ENCODE data around the gene CCL4L2. TPM values are rescaled to one million over a fixed set of nuclear protein-coding genes. Genes with fewer than 3 reads are reported as not detected.
"Not testable (repeated sequence)": the region's sequence is repeated elsewhere in the genome, so short reads cannot be mapped to it uniquely, and the experiment has no call there.

CCL4L2 gene
- total and polyA plus RNA-seq, 12 donors, result 0.12 to 17.1 (median 0.85) TPM; not detected in 7

DNA sequence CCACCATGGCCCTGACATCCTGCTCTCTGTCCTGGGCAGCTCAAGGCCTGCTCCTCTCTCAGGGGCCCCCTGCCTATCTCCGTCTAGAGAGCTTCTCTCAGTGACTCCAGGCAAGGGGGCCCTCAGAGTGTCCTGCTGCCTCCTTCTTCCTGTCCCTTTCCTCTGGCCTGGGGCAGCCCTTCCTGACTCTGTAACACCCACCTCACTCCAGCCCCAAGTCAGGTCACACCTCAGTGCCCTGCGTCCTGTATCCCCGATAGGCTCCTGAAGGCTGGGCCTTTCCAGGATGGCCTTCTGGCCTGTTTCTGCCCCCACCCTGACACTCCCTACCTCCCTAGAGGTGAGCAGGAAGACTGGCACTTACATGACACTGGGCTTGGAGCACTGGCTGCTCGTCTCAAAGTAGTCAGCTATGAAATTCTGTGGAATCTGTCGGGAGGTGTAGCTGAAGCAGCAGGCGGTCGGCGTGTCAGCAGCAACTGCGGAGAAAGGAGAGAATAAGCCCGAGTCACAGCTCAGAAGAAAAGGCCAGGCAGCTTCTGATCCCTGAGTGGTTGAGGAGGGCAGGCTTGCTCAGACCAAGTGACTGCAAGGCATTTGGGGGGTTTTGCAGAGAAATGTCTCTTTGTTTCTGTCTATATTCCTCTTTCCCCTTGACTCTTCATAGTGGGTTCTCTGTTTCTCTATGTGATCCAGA is 15.3 kb upstream of the CCL4L2 start:
- intact Hi-C loops (cut with DNase I), result no loop called here
- DNase-seq, result no peak
- 69 to 74% methylated on average over 10 of the region's 10 CpGs for WGBS, 2 donors
- Histone ChIP-seq H3K4me3 (no peak overlapping the region), H3K36me3 (no peaks in the 10 kb centered on the region), H3K4me1 (peaks cover 0 to 38% (median 0%) of the 10 kb centered on the region in 9 donors), H3K27ac (no peak overlapping the region), H3K9me3 (no peaks in the 10 kb centered on the region), H3K27me3 (peaks cover 0 to 13% (median 0%) of the 10 kb centered on the region in 7 donors)
- peak in 1 of 8 donors; percentile 41 for ATAC-seq
- TF ChIP-seq, protein P1, sequence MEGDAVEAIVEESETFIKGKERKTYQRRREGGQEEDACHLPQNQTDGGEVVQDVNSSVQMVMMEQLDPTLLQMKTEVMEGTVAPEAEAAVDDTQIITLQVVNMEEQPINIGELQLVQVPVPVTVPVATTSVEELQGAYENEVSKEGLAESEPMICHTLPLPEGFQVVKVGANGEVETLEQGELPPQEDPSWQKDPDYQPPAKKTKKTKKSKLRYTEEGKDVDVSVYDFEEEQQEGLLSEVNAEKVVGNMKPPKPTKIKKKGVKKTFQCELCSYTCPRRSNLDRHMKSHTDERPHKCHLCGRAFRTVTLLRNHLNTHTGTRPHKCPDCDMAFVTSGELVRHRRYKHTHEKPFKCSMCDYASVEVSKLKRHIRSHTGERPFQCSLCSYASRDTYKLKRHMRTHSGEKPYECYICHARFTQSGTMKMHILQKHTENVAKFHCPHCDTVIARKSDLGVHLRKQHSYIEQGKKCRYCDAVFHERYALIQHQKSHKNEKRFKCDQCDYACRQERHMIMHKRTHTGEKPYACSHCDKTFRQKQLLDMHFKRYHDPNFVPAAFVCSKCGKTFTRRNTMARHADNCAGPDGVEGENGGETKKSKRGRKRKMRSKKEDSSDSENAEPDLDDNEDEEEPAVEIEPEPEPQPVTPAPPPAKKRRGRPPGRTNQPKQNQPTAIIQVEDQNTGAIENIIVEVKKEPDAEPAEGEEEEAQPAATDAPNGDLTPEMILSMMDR (IDR thresholded peaks at IDR 0.05), result no peak

DNA sequence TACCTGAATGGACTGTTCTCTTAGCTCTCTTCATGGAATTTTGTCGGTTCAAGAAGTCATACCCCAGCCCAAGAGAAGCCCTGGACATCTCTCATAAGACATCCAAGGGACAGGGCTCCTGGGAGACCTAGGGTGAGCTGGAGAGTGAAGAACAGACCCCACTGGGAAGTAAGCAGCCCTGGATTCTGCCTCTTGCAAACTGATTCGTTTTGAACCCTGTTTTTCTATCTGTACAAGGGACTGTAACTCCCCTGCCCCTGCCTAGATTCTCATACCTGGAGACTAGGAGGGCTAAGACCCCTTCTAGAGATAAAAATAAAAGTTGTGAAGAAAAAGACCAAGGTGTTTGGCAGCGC is 14.8 kb upstream of the CCL4L2 start:
- DNase-seq (no peak), ATAC-seq (no peak)
- H3K27ac ChIP-seq, result peak overlapping the region in 1 of 10 donors; percentile 24
- peaks cover 0 to 37% (median 0%) of the 10 kb centered on the region in 9 donors for H3K4me1 ChIP-seq
- TF ChIP-seq, protein P1 (IDR thresholded peaks at IDR 0.05), result no peak
- H3K4me3 ChIP-seq, result no peak overlapping the region
- no peaks in the 10 kb centered on the region for H3K9me3 ChIP-seq
- H3K27me3 ChIP-seq, result peaks cover 0 to 13% (median 0%) of the 10 kb centered on the region in 7 donors
- intact Hi-C loops (cut with DNase I), result no loop called here
- 73 to 78% methylated on average over 3 of the region's 3 CpGs for WGBS, 2 donors
- H3K36me3 ChIP-seq, result no peaks in the 10 kb centered on the region

DNA sequence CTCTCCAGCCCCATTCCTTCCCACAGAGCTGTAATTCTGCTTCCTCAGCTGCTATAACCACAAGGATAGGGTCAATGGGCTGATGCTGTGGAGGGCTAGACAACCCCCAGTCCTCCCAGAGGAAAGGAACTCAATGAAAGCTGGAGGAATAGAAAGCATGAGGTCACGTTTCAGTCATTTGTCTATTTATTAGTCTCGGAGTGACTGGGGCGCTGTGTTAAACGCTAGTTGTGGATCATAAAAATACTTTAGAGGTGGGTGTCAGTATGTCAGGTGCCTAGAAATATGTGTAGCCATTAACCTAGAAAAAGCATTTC is 13.5 kb upstream of the CCL4L2 start:
- Histone ChIP-seq H3K27ac (no peak overlapping the region), H3K36me3 (no peaks in the 10 kb centered on the region)
- 62 to 71% methylated on average over 4 of the region's 4 CpGs for WGBS, 2 donors

DNA sequence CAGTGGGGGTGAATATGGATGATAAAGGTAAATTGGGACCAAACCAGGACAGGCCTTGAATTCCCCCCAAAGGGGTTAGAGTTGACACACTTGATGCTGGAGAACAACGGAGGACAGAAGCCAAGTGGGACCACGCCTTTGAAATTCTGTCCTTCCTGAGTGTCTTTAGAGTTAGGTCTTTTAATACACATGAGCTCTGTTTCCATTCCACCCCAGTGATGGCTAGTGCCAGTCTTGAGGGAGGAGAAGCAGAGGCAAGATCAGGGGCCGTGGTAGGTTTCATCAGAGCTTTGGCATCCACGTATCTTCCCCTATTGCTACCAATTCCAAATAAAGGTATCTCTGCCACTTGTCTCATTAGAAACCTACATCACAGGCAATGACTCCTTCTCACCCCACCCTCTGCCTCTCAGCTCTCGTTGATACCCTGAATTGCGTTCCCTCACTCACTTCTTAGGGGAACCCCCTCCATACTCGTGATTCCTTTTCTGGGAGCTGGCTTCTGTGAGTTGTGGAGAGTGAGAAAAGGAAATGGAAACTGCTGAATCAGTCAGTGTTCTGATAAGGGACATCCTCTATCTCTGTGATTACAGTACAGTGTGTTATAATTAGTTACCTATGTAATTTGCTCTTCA is 11.9 kb upstream of the CCL4L2 start:
- DNase-seq (no peak), ATAC-seq (peak in 3 of 8 donors; percentile 26 to 64 (median 49))
- Histone ChIP-seq H3K27me3 (peaks cover 0 to 13% (median 3%) of the 10 kb centered on the region in 7 donors), H3K36me3 (no peaks in the 10 kb centered on the region), H3K4me3 (no peak overlapping the region), H3K9me3 (no peaks in the 10 kb centered on the region), H3K4me1 (peaks cover 0 to 31% (median 0%) of the 10 kb centered on the region in 9 donors), H3K27ac (no peak overlapping the region)
- WGBS, 2 donors, result 36 to 39% methylated on average over 7 of the region's 7 CpGs
- TF ChIP-seq, protein P1 (IDR thresholded peaks at IDR 0.05), result no peak
- intact Hi-C loops (cut with DNase I), result no loop called here

More for the DNA sequence above, 13.5 kb upstream of the CCL4L2 start:
- peak in 1 of 2 donors; percentile 16 for DNase-seq
- intact Hi-C loops (cut with DNase I), result no loop called here
- Histone ChIP-seq H3K4me3 (no peak overlapping the region), H3K27me3 (peaks cover 0 to 13% (median 0%) of the 10 kb centered on the region in 7 donors), H3K4me1 (peaks cover 0 to 31% (median 0%) of the 10 kb centered on the region in 9 donors), H3K9me3 (no peaks in the 10 kb centered on the region)
- TF ChIP-seq, protein P1 (IDR thresholded peaks at IDR 0.05), result no peak
- peak in 3 of 8 donors; percentile 31 to 39 (median 37) for ATAC-seq

DNA sequence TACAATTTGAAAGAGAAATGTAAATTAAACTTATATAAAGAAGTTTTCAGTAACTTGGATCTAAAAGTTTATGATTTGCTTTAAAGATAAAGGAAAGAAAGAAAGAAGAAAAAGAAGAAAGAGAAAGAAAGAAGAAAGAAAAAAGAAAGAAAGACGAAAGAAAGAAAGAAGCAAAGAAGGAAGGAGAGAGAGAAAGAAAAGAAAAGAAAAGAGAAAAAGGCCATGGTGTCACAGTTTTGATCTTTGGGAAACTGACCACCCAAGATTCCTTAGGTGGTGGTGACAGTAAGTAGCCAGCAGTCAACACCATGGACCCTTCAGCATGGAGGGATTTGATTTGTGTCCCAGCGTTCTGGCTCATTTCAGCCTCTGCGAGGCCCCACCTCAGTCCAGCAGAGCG is 9.8 kb upstream of the CCL4L2 start:
- Histone ChIP-seq H3K27me3 (peaks cover 0 to 20% (median 0%) of the 10 kb centered on the region in 7 donors), H3K4me1 (peaks cover 0 to 31% (median 0%) of the 10 kb centered on the region in 9 donors)
- H3K9me3 ChIP-seq; H3K4me3 ChIP-seq; H3K36me3 ChIP-seq; H3K27ac ChIP-seq; intact Hi-C loops (cut with DNase I); DNase-seq; ATAC-seq: not testable (repeated sequence)
- WGBS, 2 donors, result 88 to 89% methylated on average over 1 of the region's 4 CpGs

DNA sequence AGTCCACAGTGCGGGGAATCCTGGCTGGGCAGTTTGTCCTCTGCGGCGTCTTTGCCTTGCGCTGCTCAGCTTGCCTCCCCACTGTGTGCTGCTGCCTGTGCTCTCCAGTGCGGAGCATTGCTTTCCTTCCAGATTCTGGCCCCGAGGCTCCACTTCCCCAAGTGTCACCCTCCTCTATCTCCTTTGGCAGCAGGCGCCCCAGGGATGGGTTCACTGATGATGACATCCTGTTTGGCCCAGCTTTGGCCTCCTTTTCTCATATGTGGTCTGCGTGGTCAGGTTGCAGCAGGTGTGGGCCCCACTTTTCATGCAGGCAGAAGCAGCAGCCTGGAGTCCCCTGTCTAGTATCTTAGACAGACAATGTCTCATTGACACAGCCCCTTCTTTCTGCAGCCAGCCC is 9.4 kb upstream of the CCL4L2 start:
- H3K4me1 ChIP-seq, result peaks cover 0 to 27% (median 0%) of the 10 kb centered on the region in 9 donors
- ATAC-seq; intact Hi-C loops (cut with DNase I); H3K27ac ChIP-seq; H3K36me3 ChIP-seq; DNase-seq; H3K4me3 ChIP-seq; H3K9me3 ChIP-seq: not testable (repeated sequence)
- WGBS, 2 donors, result 89 to 90% methylated on average over 5 to 7 of the region's 8 CpGs
- peaks cover 0 to 16% (median 0%) of the 10 kb centered on the region in 7 donors for H3K27me3 ChIP-seq

All from heart right ventricle (tissue), 16 donors.